IMR-90 (cell line): ENCODE data around the gene PSMD4. TPM values are rescaled to one million over a fixed set of nuclear protein-coding genes. Genes with fewer than 3 reads are reported as not detected.

ENCODE experiments used
- ATAC-seq: fragments of 200-7000 bp; cut with Tn5 transposase; 2 replicates; pipeline ENCODE4 v1.9.1; 2020; ENCODE audit warnings: low read depth, mild to moderate bottlenecking, moderate library complexity
- Bru-seq: library from RNA; stranded (reverse); fragments of 400-500 nt; gene quantifications from one replicate; lab custom pipeline; 2021; lab: Mats Ljungman, UMichigan
- BruChase-seq, 2 experiments: library from RNA; stranded (reverse); fragments of 400-500 nt; gene quantifications; one replicate each; lab custom pipeline; 2021; lab: Mats Ljungman, UMichigan
- BruUV-seq: library from RNA; stranded (reverse); fragments of 400-500 nt; replicated peaks from 2 replicates; lab custom pipeline; 2021; lab: Mats Ljungman, UMichigan
- CTCF ChIA-PET: fragments of 300-600 bp; formaldehyde crosslinking; extraction: SDS; loops from one replicate; lab custom pipeline; 2021; ENCODE audit warnings: antibody characterized with exemption; lab: Yijun Ruan, JAX
- POLR2A ChIA-PET: fragments of 300-600 bp; sonication (Branson Sonifier 250); formaldehyde crosslinking; loops from one replicate; lab custom pipeline; 2022; ENCODE audit warnings: antibody characterized with exemption; ENCODE audit not compliant: unreplicated experiment; lab: Charles Lee
- DNase-seq: peaks from one replicate; pipeline ENCODE4 v3.0.0; 2013
- H2AFZ ChIP-seq: replicated peaks from 2 replicates; pipeline ENCODE3; 2013; ENCODE audit warnings: low read length, mild to moderate bottlenecking; ENCODE audit not compliant: poor library complexity
- H2AK5ac ChIP-seq: 2 replicates; pipeline ENCODE4 v1.6.1; 2013; ENCODE audit warnings: low read depth, low read length, inconsistent platforms
- H2AK9ac ChIP-seq: replicated peaks from 2 replicates; pipeline ENCODE3; 2013; ENCODE audit warnings: mild to moderate bottlenecking, low read depth, low read length, moderate library complexity; ENCODE audit not compliant: poor library complexity
- H2BK120ac ChIP-seq: 2 replicates; pipeline ENCODE4 v1.6.1; 2013; ENCODE audit warnings: low read depth, low read length, inconsistent platforms
- H2BK15ac ChIP-seq: 3 replicates; pipeline ENCODE4 v1.6.1; 2013; ENCODE audit warnings: low read depth, low read length, inconsistent platforms
- H2BK20ac ChIP-seq: 2 replicates; pipeline ENCODE4 v1.6.1; 2013; ENCODE audit warnings: low read depth, mild to moderate bottlenecking, inconsistent platforms, low read length, moderate library complexity
- H2BK5ac ChIP-seq: 2 replicates; pipeline ENCODE4 v1.6.1; 2013; ENCODE audit warnings: mild to moderate bottlenecking, low read depth, low read length, inconsistent platforms; ENCODE audit not compliant: poor library complexity, severe bottlenecking
- H3K14ac ChIP-seq: replicated peaks from 2 replicates; pipeline ENCODE4 v1.6.1; 2013; ENCODE audit warnings: low read depth, low read length, inconsistent platforms
- H3K18ac ChIP-seq: 2 replicates; pipeline ENCODE4 v1.6.1; 2013; ENCODE audit warnings: low read depth, low read length, control low read depth
- H3K23ac ChIP-seq: 2 replicates; pipeline ENCODE4 v1.6.1; 2013; ENCODE audit warnings: low read depth, low read length, inconsistent platforms
- H3K27ac ChIP-seq: 2 replicates; pipeline ENCODE4 v1.5.1; 2013; ENCODE audit warnings: mild to moderate bottlenecking, control low read depth, low read length; ENCODE audit not compliant: insufficient read depth
- H3K27me3 ChIP-seq: 2 replicates; pipeline ENCODE4 v1.6.1; 2013; ENCODE audit warnings: low read length; ENCODE audit not compliant: control insufficient read depth, insufficient read depth
- H3K36me3 ChIP-seq: 2 replicates; pipeline ENCODE4 v1.6.1; 2013; ENCODE audit warnings: low read length, mixed read lengths; ENCODE audit not compliant: control insufficient read depth, insufficient read depth
- H3K4ac ChIP-seq: 2 replicates; pipeline ENCODE4 v1.6.1; 2013; ENCODE audit warnings: low read depth, low read length, inconsistent platforms
- H3K4me1 ChIP-seq: 2 replicates; pipeline ENCODE4 v1.6.1; 2013; ENCODE audit warnings: low read length, mixed read lengths; ENCODE audit not compliant: control insufficient read depth, insufficient read depth
- H3K4me2 ChIP-seq: 2 replicates; pipeline ENCODE4 v1.6.1; 2013; ENCODE audit warnings: low read depth, mild to moderate bottlenecking, control low read depth, low read length, moderate library complexity
- H3K4me3 ChIP-seq: 2 replicates; pipeline ENCODE4 v1.5.1; 2013; ENCODE audit warnings: low read depth, mild to moderate bottlenecking, control low read depth, low read length, moderate library complexity; ENCODE audit not compliant: insufficient read depth
- H3K56ac ChIP-seq: 2 replicates; pipeline ENCODE4 v1.6.1; 2013; ENCODE audit warnings: low read length, inconsistent platforms; ENCODE audit not compliant: insufficient read depth; ENCODE audit errors: extremely low read depth
- H3K79me1 ChIP-seq, 2 experiments: 2 replicates each; pipeline ENCODE4 v1.6.1; 2013; ENCODE audit warnings: low read length in 2 of 2, inconsistent platforms in 1 of 2, low read depth in 1 of 2
- H3K9ac ChIP-seq: 2 replicates; pipeline ENCODE4 v1.6.1; 2013; ENCODE audit warnings: low read depth, low read length, control low read depth
- H3K9me1 ChIP-seq: 2 replicates; pipeline ENCODE4 v1.6.1; 2013; ENCODE audit warnings: low read length, inconsistent platforms; ENCODE audit not compliant: insufficient read depth
- H3K9me3 ChIP-seq: 2 replicates; pipeline ENCODE4 v1.6.1; 2013; ENCODE audit warnings: low read length; ENCODE audit not compliant: control insufficient read depth, insufficient read depth
- H4K20me1 ChIP-seq: 2 replicates; pipeline ENCODE4 v1.6.1; 2013; ENCODE audit warnings: low read length, inconsistent platforms; ENCODE audit not compliant: insufficient read depth
- H4K5ac ChIP-seq: 2 replicates; pipeline ENCODE4 v1.6.1; 2013; ENCODE audit warnings: mild to moderate bottlenecking, low read depth, low read length, control low read depth
- H4K8ac ChIP-seq, 2 experiments: 2 replicates each; pipeline ENCODE4 v1.6.1; 2013; ENCODE audit warnings: low read depth in 2 of 2, low read length in 2 of 2, control low read depth in 1 of 2, inconsistent platforms in 1 of 2
- H4K91ac ChIP-seq: 2 replicates; pipeline ENCODE4 v1.6.1; 2013; ENCODE audit warnings: low read depth, low read length, inconsistent platforms; ENCODE audit not compliant: insufficient read depth
- CEBPB ChIP-seq: IDR thresholded peaks from 2 replicates; pipeline ENCODE4 v1.6.1; 2012; ENCODE audit warnings: low read depth, low read length, improper control_type of control experiment
- CTCF ChIP-seq: conservative IDR thresholded peaks from 2 replicates; pipeline ENCODE4 v1.5.1; 2012; ENCODE audit warnings: mild to moderate bottlenecking, low read depth, low read length, improper control_type of control experiment
- FOS ChIP-seq: fragments of 150-350 bp; IDR thresholded peaks from 2 replicates; pipeline ENCODE4 v1.6.1; 2016; ENCODE audit warnings: low read depth, low read length
- MAFK ChIP-seq: IDR thresholded peaks from 2 replicates; pipeline ENCODE4 v1.6.1; 2012; ENCODE audit warnings: low read depth, low read length, improper control_type of control experiment
- MAZ ChIP-seq: IDR thresholded peaks from 2 replicates; pipeline ENCODE4 v1.6.1; 2012; ENCODE audit warnings: low read depth, mild to moderate bottlenecking, low read length, improper control_type of control experiment, moderate library complexity, borderline replicate concordance
- MXI1 ChIP-seq: IDR thresholded peaks from 2 replicates; pipeline ENCODE4 v1.6.1; 2012; ENCODE audit warnings: low read depth, mild to moderate bottlenecking, low read length, moderate library complexity, borderline replicate concordance
- POLR2A ChIP-seq: IDR thresholded peaks from 2 replicates; pipeline ENCODE4 v1.6.1; 2012; ENCODE audit warnings: mild to moderate bottlenecking, low read depth, low read length
- SMC3 ChIP-seq: fragments of 150-350 bp; IDR thresholded peaks from 2 replicates; pipeline ENCODE4 v1.6.1; 2016; ENCODE audit warnings: low read depth, mild to moderate bottlenecking, antibody characterized with exemption, low read length, moderate library complexity
- USF2 ChIP-seq: fragments of 150-350 bp; IDR thresholded peaks from 2 replicates; pipeline ENCODE4 v1.6.1; 2017; ENCODE audit warnings: mild to moderate bottlenecking, antibody characterized with exemption, low read length, low read depth
- WGBS, 2 experiments: methylation state at CpG; one replicate each; pipeline versions ENCODE4 v1.1.5 to v1.1.7; 2013; ENCODE audit warnings: missing lambda C conversion rate in 2 of 2; ENCODE audit not compliant: insufficient read length in 1 of 2; ENCODE audit errors: extremely low coverage in 2 of 2; 5-methylcytosine and 5-hydroxymethylcytosine counted together
- dilution Hi-C: fragments of 300-500 bp; cut with HindIII; formaldehyde crosslinking; loops from one replicate; pipeline ENCODE4 v1.14.3; 2018; ENCODE audit warnings: low sequenced_read_pairs; ENCODE audit not compliant: unreplicated experiment
- in situ Hi-C: fragments of 300-500 bp; cut with MboI; formaldehyde crosslinking; loops from 3 replicates; pipeline ENCODE4 v1.14.3; 2019; ENCODE audit warnings: low sequenced_read_pairs, inconsistent platforms, mixed read lengths
- intact Hi-C: fragments of 100-400 bp; cut with micrococcal nuclease; formaldehyde crosslinking; loops from 2 replicates; pipeline ENCODE4 v1.10.0; 2022
- long read RNA-seq: library from polyadenylated mRNA; unstranded; transcript quantifications from one replicate; pipeline ENCODE4 v2.0.0, GENCODE V29; 2021; ENCODE audit not compliant: unreplicated experiment
- polyA plus RNA-seq, 3 experiments: library from polyadenylated mRNA; depleted of rRNA; stranded (reverse); fragments of >200 nt; gene quantifications; 2 replicates each; pipeline ENCODE4 v1.2.3, GENCODE V29; 2012; ENCODE audit warnings: low replicate concordance in 1 of 3
- total RNA-seq: library from RNA; depleted of rRNA; stranded (reverse); fragments of >200 nt; gene quantifications from 2 replicates; pipeline ENCODE4 v1.2.3, GENCODE V29; 2012; rRNA removed

PSMD4 gene
- total RNA-seq, result 289 and 349 TPM in 2 replicates
- 282 and 314 TPM in 2 replicates for polyA plus RNA-seq (2012; rRNA removed)
- 247 and 276 TPM in 2 replicates for polyA plus RNA-seq (2012; cell fraction: cytosol; rRNA removed)
- polyA plus RNA-seq (2012; cell fraction: nucleus; rRNA removed; ENCODE audit: low replicate concordance), result 150 and 155 TPM in 2 replicates
- percentile 81 among the genes with signal in this experiment for Bru-seq, nascent RNA
- BruChase-seq, experiment 1, labeled RNA remaining after a 6-hour chase, result percentile 92 among the genes with signal in this experiment
- BruChase-seq, experiment 2, labeled RNA remaining after a 2-hour chase, result percentile 86 among the genes with signal in this experiment
- long read RNA-seq, transcript PSMD4-202 (10 exons, 1,350 nt), result major isoform, 153 of 197 reads
- long read RNA-seq, transcript PSMD4-201 (10 exons, 1,333 nt), result minor isoform, 13 of 197 reads
- long read RNA-seq, partial matches to known transcripts, result 12 of 197 reads
- long read RNA-seq, other reads (novel, unspliced or antisense), result 19 of 197 reads

- Histone ChIP-seq H2AK5ac (peak within 1 kb of the TSS; percentile 63), H3K27me3 (no peaks in the 10 kb centered on the region), H3K4ac (peak within 1 kb of the TSS; percentile 86), H4K5ac (peak within 1 kb of the TSS; percentile 96), H3K18ac (no peak within 1 kb of the TSS; the same call in 1 of the 2 replicates), H2BK120ac (no peak within 1 kb of the TSS), H3K9ac (peak within 1 kb of the TSS; percentile 84), H3K23ac (peak within 1 kb of the TSS; percentile 66; the same call in 1 of the 2 replicates), H3K14ac (peak within 1 kb of the TSS; percentile 93), H3K56ac (peak within 1 kb of the TSS; percentile 64; the same call in 1 of the 2 replicates), H2AK9ac (peak within 1 kb of the TSS; percentile 1), H3K4me2 (peak within 1 kb of the TSS; percentile 100), H4K8ac (peak within 1 kb of the TSS; percentile 74 to 96), H2AFZ (peak within 1 kb of the TSS; percentile 88), H3K4me1 (peaks cover 6% of the 10 kb centered on the region), H3K27ac (peak within 1 kb of the TSS; percentile 81), H3K79me1 (peaks cover 5 to 34% of the 10 kb centered on the region in 2 experiments; a peak in 2 of 4 replicates), H2BK15ac (no peak within 1 kb of the TSS; the same call in 2 of the 3 replicates), H3K4me3 (peak within 1 kb of the TSS; percentile 67), H3K9me1 (no peaks in the 10 kb centered on the region), H2BK20ac (no peak within 1 kb of the TSS), H2BK5ac (peak within 1 kb of the TSS; percentile 57), H3K9me3 (no peaks in the 10 kb centered on the region), H4K20me1 (peaks cover 22% of the 10 kb centered on the region), H4K91ac (peak within 1 kb of the TSS; percentile 78), H3K36me3 (peaks cover 3% of the 10 kb centered on the region)
- peak; percentile 96 for DNase-seq
- BruUV-seq, result no TSS peak
- TF ChIP-seq MAZ (peak; percentile 51; the same call in 1 of the 2 replicates), MAFK (no peak), CTCF (no peak), FOS (peak; percentile 25; the same call in 1 of the 2 replicates), MXI1 (peak; percentile 43; the same call in 1 of the 2 replicates), POLR2A (peak; percentile 91), USF2 (peak; percentile 61), CEBPB (no peak), SMC3 (no peak)
- intact Hi-C loops (loop anchor here (10.0 kb wide), 1 partner anchor 150 kb away; no protein-coding TSS in a partner anchor), in situ Hi-C loops (loop anchor here (5.0 kb wide), 1 partner anchor 57 kb away; the partner anchor contains the start of gene PIP5K1A), dilution Hi-C loops (no loop called here)
- ATAC-seq, result peak; percentile 92
- ChIA-PET CTCF (interaction anchor here (0.7 to 1.2 kb wide), 2 partner anchors 27 to 65 kb away, joined by 4 to 5 read pairs; partner anchors contain the start of gene VPS72), POLR2A (interaction anchor here (0.6 to 1.1 kb wide), 3 partner anchors 47 to 89 kb away, joined by 3 to 7 read pairs (median 3); partner anchors contain the start of gene VPS72)
- 0% methylated on average over 16 of the region's 56 CpGs; no CpG with 5 or more reads in 1 of the 2 experiments for WGBS, 2 experiments
Measured at GRCh38 chr1:151254217-151255213, at the start of gene PSMD4. TSS of gene PSMD4 (plus strand) at chr1:151254734. CDS start at chr1:151254783, 49 bp downstream.
